OCI-LY7 (cell line): ENCODE data around the gene NIN. TPM values are rescaled to one million over a fixed set of nuclear protein-coding genes. Genes with fewer than 3 reads are reported as not detected.

ENCODE experiments used
- BruUV-seq: library from RNA; stranded (reverse); fragments of 400-500 nt; replicated peaks from 2 replicates; lab custom pipeline; 2021; lab: Mats Ljungman, UMichigan
- CTCF ChIA-PET: fragments of 300-600 bp; sonication (Branson Sonifier 250); formaldehyde crosslinking; loops from one replicate; lab custom pipeline; 2022; ENCODE audit warnings: antibody characterized with exemption; ENCODE audit not compliant: unreplicated experiment; lab: Charles Lee
- POLR2A ChIA-PET: fragments of 300-600 bp; sonication (Branson Sonifier 250); formaldehyde crosslinking; loops from one replicate; lab custom pipeline; 2022; ENCODE audit warnings: antibody characterized with exemption; lab: Charles Lee
- DNase-seq: peaks from one replicate; pipeline ENCODE4 v3.0.0-alpha.2; 2015; ENCODE audit warnings: low spot score
- H2AFZ ChIP-seq: fragments of 200-600 bp; sonication (generic), shearing (Covaris generic); 2 replicates; pipeline ENCODE4 v1.6.1; 2014; ENCODE audit warnings: mild to moderate bottlenecking, antibody characterized with exemption, low read length, moderate library complexity
- H3K27ac ChIP-seq: fragments of 200-600 bp; sonication (generic); 2 replicates; pipeline ENCODE4 v1.5.1; 2014; ENCODE audit warnings: mixed run types, low read depth, mild to moderate bottlenecking, moderate library complexity, low read length, inconsistent platforms; ENCODE audit not compliant: poor library complexity, severe bottlenecking
- H3K36me3 ChIP-seq: fragments of 200-600 bp; sonication (generic); 2 replicates; pipeline ENCODE4 v1.6.1; 2014; ENCODE audit warnings: mild to moderate bottlenecking, antibody characterized with exemption, low read length, moderate library complexity, mixed read lengths; ENCODE audit not compliant: insufficient read depth
- H3K4me1 ChIP-seq: fragments of 200-600 bp; sonication (generic); 2 replicates; pipeline ENCODE4 v1.5.1; 2014; ENCODE audit warnings: mild to moderate bottlenecking, low read length; ENCODE audit not compliant: insufficient read depth, poor library complexity, severe bottlenecking
- H3K4me2 ChIP-seq: fragments of 200-600 bp; sonication (generic); 2 replicates; pipeline ENCODE4 v1.6.1; 2014; ENCODE audit warnings: mild to moderate bottlenecking, low read length
- H3K4me3 ChIP-seq: fragments of 200-600 bp; sonication (generic); 2 replicates; pipeline ENCODE4 v1.5.1; 2014; ENCODE audit warnings: mild to moderate bottlenecking, low read depth, low read length; ENCODE audit not compliant: poor library complexity, severe bottlenecking
- H3K79me2 ChIP-seq: fragments of 200-600 bp; sonication (generic); 2 replicates; pipeline ENCODE4 v1.6.1; 2016; ENCODE audit warnings: low read depth, mild to moderate bottlenecking, low read length, moderate library complexity, mixed read lengths; ENCODE audit not compliant: insufficient read depth
- H3K9me2 ChIP-seq: fragments of 200-600 bp; sonication (generic); 2 replicates; pipeline ENCODE4 v1.6.1; 2016; ENCODE audit warnings: mild to moderate bottlenecking, low read length, mixed read lengths; ENCODE audit not compliant: insufficient read depth
- H3K9me3 ChIP-seq: fragments of 200-600 bp; sonication (generic); 2 replicates; pipeline ENCODE4 v1.6.1; 2014; ENCODE audit warnings: mild to moderate bottlenecking, mixed run types, low read length, mixed read lengths
- H4K20me1 ChIP-seq: fragments of 200-600 bp; sonication (generic); 2 replicates; pipeline ENCODE4 v1.6.1; 2014; ENCODE audit warnings: mild to moderate bottlenecking, antibody characterized with exemption, low read length, moderate library complexity, mixed read lengths; ENCODE audit not compliant: insufficient read depth
- CTCF ChIP-seq: fragments of 200-600 bp; sonication (generic); conservative IDR thresholded peaks from 2 replicates; pipeline ENCODE4 v1.5.1; 2014; ENCODE audit warnings: mild to moderate bottlenecking, antibody characterized with exemption, low read length, moderate library complexity, mixed read lengths
- EZH2phosphoT487 ChIP-seq: fragments of 200-600 bp; sonication (generic); IDR thresholded peaks from 2 replicates; pipeline ENCODE4 v1.6.1; 2018; ENCODE audit warnings: low read depth, borderline replicate concordance, mild to moderate bottlenecking, mixed run types, antibody characterized with exemption, low read length, moderate library complexity, mixed read lengths
- intact Hi-C: fragments of 100-400 bp; cut with micrococcal nuclease; formaldehyde crosslinking; loops from one replicate; pipeline ENCODE4 v1.10.0; 2022; ENCODE audit not compliant: unreplicated experiment
- total RNA-seq, 2 experiments: library from RNA; depleted of rRNA in 1 of 2; stranded (reverse); fragments of >200 nt in 1 of 2; shearing (Covaris generic) in 1 of 2; gene quantifications; 2 replicates each; pipeline ENCODE4 v1.2.3, GENCODE V29; 2014 to 2022

NIN gene
- total RNA-seq, 2 experiments from 2014 or later = 95.3 to 189 TPM

DNA sequence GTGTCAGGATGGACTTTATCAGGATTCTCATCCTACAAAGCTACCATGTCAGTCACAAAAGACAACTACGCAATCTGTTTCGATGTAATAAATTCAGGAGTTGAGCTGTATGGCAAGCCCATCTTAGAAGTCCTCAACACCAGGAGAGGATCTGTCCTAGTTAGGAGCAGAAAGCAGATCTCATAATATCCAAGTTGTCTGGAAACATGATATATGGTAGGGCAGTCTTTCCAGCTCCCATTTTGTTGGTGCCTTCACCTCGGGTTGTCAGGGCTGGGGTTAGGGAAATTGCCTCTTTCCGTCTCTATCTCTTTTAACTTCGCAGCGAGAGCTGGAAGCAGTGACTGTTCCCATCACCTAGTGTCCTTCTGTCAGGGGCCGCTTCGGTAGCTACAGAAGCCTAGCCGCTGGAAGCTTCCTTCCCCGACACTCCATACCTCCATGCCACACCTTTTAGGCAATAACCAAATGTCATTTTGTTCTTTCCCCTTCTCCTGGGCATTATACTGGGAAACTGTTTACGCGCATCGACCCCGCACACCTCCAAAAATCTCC, 1.4 kb downstream of the NIN start:
- DNase-seq = no peak
- no TSS peak for BruUV-seq
- H3K4me1 ChIP-seq = peaks cover 66% of the 10 kb centered on the region

DNA sequence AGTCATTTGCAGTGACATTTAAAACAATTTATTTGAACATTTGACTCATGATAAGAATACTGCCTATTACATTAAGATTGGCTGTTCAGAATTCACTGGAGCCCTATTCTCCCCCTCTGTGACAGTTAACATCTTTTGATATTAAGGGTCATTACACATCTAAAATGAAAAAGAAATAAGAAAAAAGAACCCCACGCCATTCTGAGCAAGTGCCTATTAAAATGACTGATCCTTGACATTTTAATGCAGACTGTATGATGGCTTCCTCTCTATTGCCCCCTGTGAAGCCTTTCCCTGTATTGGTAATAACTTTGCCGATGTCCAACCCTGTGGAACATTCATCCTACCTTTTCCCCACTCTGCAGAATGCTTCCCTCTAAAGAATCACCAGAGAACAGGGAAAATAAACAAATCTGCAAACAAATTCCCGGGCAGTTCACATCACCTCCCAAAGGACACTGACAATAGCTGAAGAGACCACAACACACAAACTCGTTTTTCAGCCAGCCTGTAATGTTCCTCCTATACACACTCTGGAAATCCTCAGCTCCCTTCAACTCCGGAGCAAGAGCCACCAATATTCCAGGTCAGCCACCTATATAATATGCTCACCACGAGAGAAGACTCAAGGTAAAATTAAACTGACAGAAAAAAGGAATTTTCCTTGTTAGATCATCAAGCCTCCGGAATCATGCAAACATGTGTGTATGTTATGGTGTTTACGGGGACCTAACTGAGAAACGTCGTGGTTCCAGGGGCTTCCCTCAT, 2.1 kb downstream of the NIN start:
- BruUV-seq = TSS peak; percentile 34
- no peaks in the 10 kb centered on the region for H3K9me2 ChIP-seq
- no peak for DNase-seq
- ChIA-PET POLR2A (interaction anchor here (0.6 to 18.3 kb wide), 14 partner anchors 8 to 80 kb away, joined by 3 to 404 read pairs (median 5); no protein-coding TSS in a partner anchor), CTCF (interaction anchor here (0.9 to 2.7 kb wide), 5 partner anchors 17 to 37 kb away, joined by 3 to 11 read pairs (median 4); no protein-coding TSS in a partner anchor)
- H3K79me2 ChIP-seq = peaks cover 63% of the 10 kb centered on the region
- no peak overlapping the region for H2AFZ ChIP-seq
- H3K36me3 ChIP-seq = peaks cover 30% of the 10 kb centered on the region
- H3K27ac ChIP-seq = peak overlapping the region; percentile 74
- peaks cover 66% of the 10 kb centered on the region for H3K4me1 ChIP-seq
- intact Hi-C loops = loop anchor here (10.0 kb wide), 1 partner anchor 1234 kb away; the partner anchor contains the start of gene LRR1
- no peaks in the 10 kb centered on the region for H3K9me3 ChIP-seq
- H3K4me3 ChIP-seq = peak overlapping the region; percentile 71
- TF ChIP-seq EZH2phosphoT487 (no peak), CTCF (peak; percentile 49)
- peak overlapping the region; percentile 96 for H3K4me2 ChIP-seq
- H4K20me1 ChIP-seq = peaks cover 19% of the 10 kb centered on the region; the same call in 1 of the 2 replicates

More for the DNA sequence above, 1.4 kb downstream of the NIN start:
- CTCF ChIA-PET = interaction anchor here (0.8 to 2.7 kb wide), 6 partner anchors 17 to 37 kb away, joined by 3 to 11 read pairs (median 4); no protein-coding TSS in a partner anchor
- Histone ChIP-seq H2AFZ (no peak overlapping the region), H4K20me1 (peaks cover 19% of the 10 kb centered on the region; the same call in 1 of the 2 replicates), H3K79me2 (peaks cover 56% of the 10 kb centered on the region), H3K4me2 (peak overlapping the region; percentile 96), H3K9me2 (no peaks in the 10 kb centered on the region), H3K27ac (peak overlapping the region; percentile 74), H3K9me3 (no peaks in the 10 kb centered on the region), H3K36me3 (peaks cover 30% of the 10 kb centered on the region), H3K4me3 (peak overlapping the region; percentile 71)
- intact Hi-C loops = loop anchor here (1.0 to 10.0 kb wide), 2 partner anchors 31 to 1235 kb away; partner anchors contain the start of gene LRR1
- TF ChIP-seq EZH2phosphoT487 (no peak), CTCF (no peak)
- POLR2A ChIA-PET = interaction anchor here (0.6 to 18.3 kb wide), 16 partner anchors 9 to 304 kb away, joined by 3 to 404 read pairs (median 4); no protein-coding TSS in a partner anchor
